Ureter (tissue), 1 donor: ENCODE data around the gene TMEM115. TPM values are rescaled to one million over a fixed set of nuclear protein-coding genes. Genes with fewer than 3 reads are reported as not detected.

Experiments
- DNase-seq: peaks from one replicate; pipeline ENCODE4 v3.0.0-alpha.2; 2020; ENCODE audit warnings: low spot score
- total RNA-seq: library from RNA; stranded (reverse); gene quantifications from one replicate; pipeline ENCODE4 v1.2.4, GENCODE V29; 2023
- donor health status: DM: yes; HTN: yes; CAD: no.

TMEM115 gene
- total RNA-seq, 1 donor from 2014 or later = 30.4 TPM

- DNase-seq = no peak
Observed at GRCh38 chr3:50378024-50378423, 18.7 kb upstream of the TMEM115 start.

- DNase-seq = no peak
Observed at GRCh38 chr3:50375258-50375931, 16.1 kb upstream of the TMEM115 start.

- DNase-seq = no peak
Observed at GRCh38 chr3:50374363-50375257, 15.3 kb upstream of the TMEM115 start.

GRCh38 chr3:50373146-50374051, 14.1 kb upstream of the TMEM115 start:
- DNase-seq = no peak

- DNase-seq = no peak
Observed at GRCh38 chr3:50372349-50372748, 13.0 kb upstream of the TMEM115 start.

GRCh38 chr3:50371133-50371685, 11.9 kb upstream of the TMEM115 start:
- DNase-seq = no peak

GRCh38 chr3:50370594-50370993, 11.3 kb upstream of the TMEM115 start:
- DNase-seq = no peak

GRCh38 chr3:50369012-50369670, 9.8 kb upstream of the TMEM115 start:
- DNase-seq = no peak

- no peak for DNase-seq
Observed at GRCh38 chr3:50365842-50366220, 6.5 kb upstream of the TMEM115 start.

GRCh38 chr3:50365080-50365841, 5.9 kb upstream of the TMEM115 start:
- DNase-seq = peak; percentile 92

GRCh38 chr3:50364573-50365079, 5.3 kb upstream of the TMEM115 start:
- no peak for DNase-seq

GRCh38 chr3:50359760-50360110, 414 bp upstream of the TMEM115 start:
- no peak for DNase-seq

- no peak for DNase-seq
Observed at GRCh38 chr3:50358355-50358910, 888 bp downstream of the TMEM115 start.

GRCh38 chr3:50357481-50357880, 1.8 kb downstream of the TMEM115 start:
- no peak for DNase-seq

- DNase-seq = no peak
Observed at GRCh38 chr3:50356553-50356952, 2.8 kb downstream of the TMEM115 start.

- DNase-seq = no peak
Observed at GRCh38 chr3:50355829-50356552, 3.3 kb downstream of the TMEM115 start.

GRCh38 chr3:50354850-50355249, 4.5 kb downstream of the TMEM115 start:
- DNase-seq = no peak

- no peak for DNase-seq
Observed at GRCh38 chr3:50354186-50354764, 5.0 kb downstream of the TMEM115 start.
